SIG-M5 (cell line): ENCODE measurements around the gene RMI1.
"Not testable (repeated sequence)": the region's sequence is repeated elsewhere in the genome, so short reads cannot be mapped to it uniquely, and the experiment has no call there.

Source experiments
- DNase-seq: peaks from one replicate; lab custom pipeline; 2025; lab: John Stamatoyannopoulos, UW

The RMI1 gene

DNA sequence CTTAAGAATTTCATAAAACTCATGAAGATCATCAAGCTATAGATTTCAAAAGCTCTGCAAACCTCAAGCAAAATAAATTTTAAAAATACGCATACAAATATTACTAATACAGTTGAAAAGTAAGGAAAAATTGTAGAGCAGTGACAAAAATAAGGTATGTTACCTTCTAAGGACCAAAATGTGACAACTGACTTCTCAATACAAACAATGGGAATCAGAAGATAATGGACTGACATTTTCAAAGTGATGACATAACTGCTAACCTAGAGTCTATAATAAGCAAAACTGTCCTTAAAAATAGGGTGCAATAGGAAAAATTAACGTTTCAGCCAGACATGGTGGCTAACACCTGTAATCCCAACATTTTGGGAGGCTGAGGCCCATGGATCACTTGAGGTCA is 27.1 kb downstream of the RMI1 start:
- DNase-seq, result no peak

DNA sequence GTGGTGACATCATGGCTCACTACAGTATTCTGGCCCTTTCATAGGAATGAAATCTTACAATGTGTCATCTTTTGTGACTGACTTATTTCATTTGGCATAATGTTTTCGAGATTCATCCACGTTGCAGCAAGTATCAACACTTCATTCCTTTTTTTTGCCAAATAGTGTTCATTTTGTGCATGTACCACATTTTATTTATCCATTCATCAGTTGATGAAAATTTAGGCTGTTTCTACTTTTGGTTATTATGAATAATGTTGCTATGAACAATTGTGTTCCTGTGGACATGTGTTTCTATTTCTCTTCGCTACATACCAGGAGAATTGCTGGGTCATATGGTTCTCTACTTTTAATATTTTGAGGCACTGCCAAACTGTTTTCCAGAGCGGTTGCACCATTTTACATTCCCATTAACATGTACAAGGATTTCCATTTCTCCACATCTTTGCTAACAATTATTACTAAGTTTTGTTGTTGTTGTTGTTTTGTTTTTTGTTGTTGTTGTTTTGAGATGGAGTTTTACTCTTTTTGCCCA is 43.5 kb downstream of the RMI1 start:
- DNase-seq, result no peak

DNA sequence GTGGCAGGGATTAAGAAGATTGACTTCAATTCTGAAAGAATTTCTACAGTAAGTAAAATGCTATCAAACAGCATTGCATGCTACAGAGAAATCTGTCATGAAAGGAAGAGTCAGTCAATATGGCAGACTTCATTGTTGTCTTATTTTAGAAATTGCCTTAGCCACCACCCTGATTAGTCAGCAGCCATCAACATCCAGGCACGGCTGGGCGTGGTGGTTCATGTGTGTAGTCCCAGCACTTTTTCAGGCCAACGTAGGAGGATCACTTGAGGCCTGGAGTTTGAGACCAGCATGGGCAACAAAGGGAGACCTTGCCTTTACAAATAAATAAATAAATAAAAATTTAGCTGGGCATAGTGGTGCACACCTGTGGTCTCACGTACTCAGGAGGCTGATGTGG is 46.6 kb downstream of the RMI1 start:
- no peak for DNase-seq

DNA sequence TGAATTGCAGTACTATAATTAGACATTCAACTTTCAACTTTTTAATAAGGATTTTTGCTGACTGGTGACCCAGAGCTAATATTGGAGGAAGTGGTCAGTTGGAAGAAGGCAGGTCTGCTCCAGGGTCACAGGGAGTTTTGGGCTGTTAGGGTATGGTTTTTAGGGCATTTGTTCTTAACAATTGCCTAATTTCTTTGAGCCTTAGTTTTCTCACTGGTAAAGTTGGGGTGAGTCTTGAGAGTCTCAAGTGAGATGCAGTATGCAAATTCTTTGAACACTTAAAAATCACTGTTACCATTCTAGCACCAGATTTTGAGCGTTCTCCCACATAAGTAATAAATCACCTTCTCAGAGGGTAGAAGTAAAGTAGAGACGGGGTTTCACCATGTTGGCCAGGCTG is 50.9 kb downstream of the RMI1 start:
- no peak for DNase-seq

DNA sequence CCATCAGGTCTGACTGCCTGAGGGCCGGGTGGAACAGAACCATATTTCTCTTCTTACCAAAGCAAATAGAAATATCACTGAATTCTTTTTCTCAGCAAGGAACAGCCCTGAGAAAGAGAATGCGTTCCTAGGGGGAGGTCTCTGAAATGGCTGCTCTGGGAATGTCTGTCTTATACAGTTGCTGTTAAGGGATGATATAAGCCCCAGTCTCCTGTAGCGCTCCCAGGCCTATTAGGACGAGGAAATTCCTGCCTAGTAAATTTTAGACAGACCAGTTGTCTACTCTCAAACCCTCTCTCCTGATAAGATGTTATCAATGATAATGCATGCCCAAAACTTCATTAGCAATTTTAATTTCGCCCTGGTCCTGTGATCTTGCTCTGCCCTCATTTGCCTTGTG is 61.3 kb downstream of the RMI1 start:
- not testable (repeated sequence) for DNase-seq

DNA sequence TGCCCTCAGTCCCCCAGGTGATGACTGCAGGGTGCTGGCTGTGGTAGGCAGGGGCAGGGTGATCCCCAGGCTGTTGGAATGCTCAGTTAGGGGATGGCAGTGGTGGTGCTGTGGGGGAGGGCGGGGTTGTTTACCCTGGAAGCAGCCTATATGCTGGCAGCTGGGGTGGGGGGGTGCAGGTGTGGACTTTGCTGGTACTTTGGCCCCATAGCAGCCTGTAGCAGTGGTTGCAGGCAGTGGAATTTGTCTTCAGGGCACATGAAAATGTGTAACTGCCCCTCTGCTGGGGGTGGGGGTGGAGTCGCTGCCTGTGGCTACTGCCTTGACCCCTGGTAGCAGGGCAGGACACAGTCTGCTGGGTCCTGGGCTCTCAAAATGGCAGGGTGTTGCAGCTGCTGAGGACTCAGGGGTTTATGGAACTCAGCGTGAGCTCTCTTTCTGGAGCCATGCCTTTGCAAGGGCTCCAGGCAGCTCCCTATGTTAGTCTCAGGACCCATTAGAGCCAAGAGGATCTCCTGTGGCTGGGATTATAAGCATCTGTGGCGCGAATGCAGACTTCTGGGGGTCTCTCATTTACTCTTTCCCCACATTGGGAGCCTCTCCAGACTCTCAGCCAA is 65.0 kb downstream of the RMI1 start:
- DNase-seq, result no peak
